ENCODE data around the gene DNAAF8. TPM values are rescaled to one million over a fixed set of nuclear protein-coding genes. Genes with fewer than 3 reads are reported as not detected.
A peak's percentile ranks its signal among the peaks of the same experiment; 100 is the strongest.

DNAAF8 gene
- total and polyA plus RNA-seq, 12 donors: 0.30 to 3.3 (median 1.5) TPM

GRCh38 chr16:4747906-4748681, 13.8 kb downstream of the DNAAF8 start:
- TF ChIP-seq POLR2A (IDR thresholded peaks at IDR 0.05): no peak
- TF ChIP-seq, protein P1, sequence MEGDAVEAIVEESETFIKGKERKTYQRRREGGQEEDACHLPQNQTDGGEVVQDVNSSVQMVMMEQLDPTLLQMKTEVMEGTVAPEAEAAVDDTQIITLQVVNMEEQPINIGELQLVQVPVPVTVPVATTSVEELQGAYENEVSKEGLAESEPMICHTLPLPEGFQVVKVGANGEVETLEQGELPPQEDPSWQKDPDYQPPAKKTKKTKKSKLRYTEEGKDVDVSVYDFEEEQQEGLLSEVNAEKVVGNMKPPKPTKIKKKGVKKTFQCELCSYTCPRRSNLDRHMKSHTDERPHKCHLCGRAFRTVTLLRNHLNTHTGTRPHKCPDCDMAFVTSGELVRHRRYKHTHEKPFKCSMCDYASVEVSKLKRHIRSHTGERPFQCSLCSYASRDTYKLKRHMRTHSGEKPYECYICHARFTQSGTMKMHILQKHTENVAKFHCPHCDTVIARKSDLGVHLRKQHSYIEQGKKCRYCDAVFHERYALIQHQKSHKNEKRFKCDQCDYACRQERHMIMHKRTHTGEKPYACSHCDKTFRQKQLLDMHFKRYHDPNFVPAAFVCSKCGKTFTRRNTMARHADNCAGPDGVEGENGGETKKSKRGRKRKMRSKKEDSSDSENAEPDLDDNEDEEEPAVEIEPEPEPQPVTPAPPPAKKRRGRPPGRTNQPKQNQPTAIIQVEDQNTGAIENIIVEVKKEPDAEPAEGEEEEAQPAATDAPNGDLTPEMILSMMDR (IDR thresholded peaks at IDR 0.05): no peak
- Histone ChIP-seq H3K36me3 (replicated peaks in 1 of 2) (peaks cover 0 to 30% of the 10 kb centered on the region in 2 donors), H3K4me3 (no peak overlapping the region), H3K4me1 (replicated peaks in 1 of 2) (peaks cover 0 to 6% of the 10 kb centered on the region in 2 donors), H3K27me3 (no peaks in the 10 kb centered on the region), H3K27ac (no peak overlapping the region), H3K9me3 (replicated peaks in 1 of 3) (no peaks in the 10 kb centered on the region)
- 77 to 87% (median 83%) methylated on average over 14 of the region's 14 CpGs for WGBS, 4 donors
- no peak for DNase-seq
- intact Hi-C loops (cut with DNase I): no loop called here

GRCh38 chr16:4748682-4749411, 14.5 kb downstream of the DNAAF8 start:
- TF ChIP-seq, protein P1 (IDR thresholded peaks at IDR 0.05): no peak
- no peak for TF ChIP-seq POLR2A (IDR thresholded peaks at IDR 0.05)
- WGBS, 4 donors: 89 to 94% (median 92%) methylated on average over 9 to 16 of the region's 16 CpGs
- Histone ChIP-seq H3K27ac (no peak overlapping the region), H3K4me3 (no peak overlapping the region), H3K27me3 (no peaks in the 10 kb centered on the region), H3K9me3 (replicated peaks in 1 of 3) (no peaks in the 10 kb centered on the region), H3K36me3 (replicated peaks in 1 of 2) (peaks cover 0 to 38% of the 10 kb centered on the region in 2 donors), H3K4me1 (replicated peaks in 1 of 2) (no peaks in the 10 kb centered on the region)
- DNase-seq: no peak
- intact Hi-C loops (cut with DNase I): no loop called here

GRCh38 chr16:4749700-4750257, 15.4 kb downstream of the DNAAF8 start:
- WGBS, 4 donors: 83 to 90% (median 87%) methylated on average over 6 to 10 of the region's 10 CpGs
- H3K27ac ChIP-seq: no peak overlapping the region
- no peaks in the 10 kb centered on the region for H3K27me3 ChIP-seq
- TF ChIP-seq, protein P1 (IDR thresholded peaks at IDR 0.05): no peak
- TF ChIP-seq POLR2A (IDR thresholded peaks at IDR 0.05): no peak
- H3K36me3 ChIP-seq (replicated peaks in 1 of 2): peaks cover 0 to 41% of the 10 kb centered on the region in 2 donors
- no peaks in the 10 kb centered on the region for H3K9me3 ChIP-seq (replicated peaks in 1 of 3)
- no peak overlapping the region for H3K4me3 ChIP-seq
- no peaks in the 10 kb centered on the region for H3K4me1 ChIP-seq (replicated peaks in 1 of 2)
- intact Hi-C loops (cut with DNase I): no loop called here
- no peak for DNase-seq

DNA sequence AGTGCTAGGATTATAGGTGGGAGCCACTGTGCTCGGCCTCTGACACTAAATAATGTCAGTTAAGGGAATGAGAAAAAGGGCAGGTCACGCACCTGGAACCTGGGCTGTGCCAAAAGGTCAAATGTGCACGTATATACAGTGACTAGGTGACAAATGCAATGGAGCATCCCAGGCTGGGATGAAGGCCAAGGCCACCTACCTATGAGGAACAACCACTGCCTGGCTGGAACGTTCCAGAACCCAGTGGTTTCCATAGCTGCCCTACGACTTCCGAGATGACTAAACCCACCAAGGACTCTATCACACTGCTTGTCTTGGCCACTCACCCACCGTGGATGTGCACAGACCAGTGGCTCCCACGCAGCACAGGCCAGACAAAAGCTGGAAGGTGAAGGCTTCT, 16.6 kb downstream of the DNAAF8 start:
- peaks cover 0 to 52% of the 10 kb centered on the region in 2 donors for H3K36me3 ChIP-seq (replicated peaks in 1 of 2)
- H3K27ac ChIP-seq: peak overlapping the region in 1 of 5 donors; percentile 10
- no peak for TF ChIP-seq POLR2A (IDR thresholded peaks at IDR 0.05)
- TF ChIP-seq, protein P1 (IDR thresholded peaks at IDR 0.05): no peak
- no peaks in the 10 kb centered on the region for H3K4me1 ChIP-seq (replicated peaks in 1 of 2)
- H3K9me3 ChIP-seq (replicated peaks in 1 of 3): no peaks in the 10 kb centered on the region
- WGBS, 4 donors: 53 to 72% (median 59%) methylated on average over 4 to 8 of the region's 8 CpGs
- peak in 6 of 7 donors; percentile 30 to 69 (median 50) for DNase-seq
- no peak overlapping the region for H3K4me3 ChIP-seq
- intact Hi-C loops (cut with DNase I): no loop called here
- H3K27me3 ChIP-seq: no peaks in the 10 kb centered on the region

Data from adrenal gland (tissue), 12 donors.